H1 (cell line): ENCODE measurements around the gene CSNK1D. TPM values are rescaled to one million over a fixed set of nuclear protein-coding genes. Genes with fewer than 3 reads are reported as not detected.

Experiments used
- CREB1 ChIP-seq: IDR thresholded peaks from 2 replicates; pipeline ENCODE4 v1.6.1; 2012; ENCODE audit warnings: inconsistent platforms
- GTF2F1 ChIP-seq: IDR thresholded peaks from 2 replicates; pipeline ENCODE4 v1.6.1; 2012; ENCODE audit warnings: low read depth, low read length, improper control_type of control experiment, borderline replicate concordance
- JUN ChIP-seq: IDR thresholded peaks from 2 replicates; pipeline ENCODE4 v1.6.1; 2011; ENCODE audit warnings: low read depth, mild to moderate bottlenecking, improper control_type of control experiment, low read length
- NANOG ChIP-seq: IDR thresholded peaks from 2 replicates; pipeline ENCODE4 v1.6.1; 2011; ENCODE audit warnings: low read length, low read depth, mild to moderate bottlenecking, inconsistent platforms; ENCODE audit not compliant: insufficient read depth, poor library complexity, severe bottlenecking
- POU5F1 ChIP-seq: IDR thresholded peaks from 2 replicates; pipeline ENCODE4 v1.6.1; 2011; ENCODE audit warnings: low read depth, mild to moderate bottlenecking, low read length, moderate library complexity
- SP2 ChIP-seq: IDR thresholded peaks from 2 replicates; pipeline ENCODE4 v1.6.1; 2012; ENCODE audit warnings: mild to moderate bottlenecking, low read length, inconsistent platforms
- polyA plus RNA-seq, 7 experiments: library from polyadenylated mRNA; depleted of rRNA in 3 of 7; stranded (reverse) in 5 of 7; unstranded in 2 of 7; fragments of >200 nt in 5 of 7; fragments of 200-250 nt in 2 of 7; gene quantifications; 1 replicate in 5 of 7; 2 replicates in 1 of 7; 4 replicates in 1 of 7; pipeline versions ENCODE4 v1.2.1 to v1.2.3, GENCODE V29; 2011 to 2013; ENCODE audit warnings: missing spikeins in 2 of 7, mixed read lengths in 2 of 7
- total RNA-seq: library from RNA; stranded (reverse); fragmentation: NEBNext Ultra II Directional; extraction: Animal tissue kit (Norgen Biotek cat#: 25700); gene quantifications from 2 replicates; pipeline ENCODE4 v1.2.1, GENCODE V29; 2021

The CSNK1D gene
- total and polyA plus RNA-seq, 2 of the 8 experiments (the other 6 are each of a cell fraction or from before 2014, with no cell fraction given): 73.5 to 103 TPM

DNA sequence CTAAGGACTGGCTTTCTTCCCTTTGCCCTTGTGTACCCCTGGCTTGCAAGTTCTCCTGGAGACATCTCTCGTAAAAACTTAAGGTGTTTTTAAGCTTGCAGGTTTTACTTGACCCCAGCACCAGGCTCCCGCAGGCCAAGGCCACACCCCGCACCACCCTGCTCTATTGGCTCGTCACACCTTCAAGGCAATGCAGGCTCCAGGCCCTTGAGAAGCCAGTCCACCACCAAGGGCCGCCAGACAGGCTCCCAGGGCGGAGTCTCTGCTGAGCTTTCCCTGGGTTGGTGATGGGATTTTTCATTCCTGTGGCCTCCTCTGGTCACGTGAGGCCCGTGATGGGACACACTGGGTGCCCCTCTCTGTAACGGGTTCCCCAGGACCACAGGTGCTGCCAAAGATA lies 9.9 kb downstream of the CSNK1D start (continued):
- TF ChIP-seq POU5F1: no peak
- TF ChIP-seq JUN: no peak
- TF ChIP-seq SP2: no peak
- TF ChIP-seq NANOG: no peak
- no peak for TF ChIP-seq GTF2F1
- TF ChIP-seq CREB1: no peak
- TF ChIP-seq, all 59 proteins: peak for 0
